Sigmoid colon (tissue), 7 donors: Measurements from ENCODE around the gene MSH5. TPM values are rescaled to one million over a fixed set of nuclear protein-coding genes. Genes with fewer than 3 reads are reported as not detected.
A peak's percentile ranks its signal among the peaks of the same experiment; 100 is the strongest.

Experiments
- DNase-seq: peaks from one replicate; pipeline ENCODE4 v3.0.0-alpha.2; 2019
- H3K27ac ChIP-seq, 4 donors: fragments of 200-600 bp; sonication (generic); one replicate each; pipeline ENCODE4 v1.5.1; 2016 to 2019; ENCODE audit warnings: mild to moderate bottlenecking in 1 of 4
- H3K27me3 ChIP-seq, 3 donors: fragments of 200-600 bp; sonication (generic); one replicate each; pipeline ENCODE4 v1.5.1; 2019; ENCODE audit warnings: mild to moderate bottlenecking in 1 of 3
- H3K36me3 ChIP-seq, 4 donors: fragments of 200-600 bp; sonication (generic); one replicate each; pipeline ENCODE4 v1.5.1; 2016 to 2019
- H3K4me1 ChIP-seq, 4 donors: fragments of 200-600 bp; sonication (generic); one replicate each; pipeline ENCODE4 v1.5.1; 2017 to 2019
- H3K4me3 ChIP-seq, 4 donors: fragments of 200-600 bp; sonication (generic); one replicate each; pipeline ENCODE4 v1.5.1; 2017 to 2019; ENCODE audit warnings: mild to moderate bottlenecking in 2 of 4, moderate library complexity in 1 of 4
- H3K9me3 ChIP-seq, 4 donors: fragments of 200-600 bp in 3 of 4; sonication (generic) in 3 of 4; one replicate each; pipeline versions ENCODE4 v1.5.1 to v1.6.1; 2013 to 2019
- EP300 ChIP-seq, 4 donors: sonication (generic); formaldehyde crosslinking; IDR thresholded peaks; one replicate each; pipeline ENCODE4 v1.6.1; 2017; ENCODE audit warnings: antibody characterized with exemption in 4 of 4
- POLR2A ChIP-seq, 2 donors: fragments of 450-650 bp; IDR thresholded peaks; one replicate each; pipeline ENCODE4 v1.6.1; 2016; ENCODE audit warnings: antibody characterized with exemption in 2 of 2, mild to moderate bottlenecking in 2 of 2, moderate library complexity in 2 of 2
- POLR2AphosphoS5 ChIP-seq, 4 donors: sonication (generic); formaldehyde crosslinking; IDR thresholded peaks; one replicate each; pipeline ENCODE4 v1.6.1; 2017; ENCODE audit warnings: antibody characterized with exemption in 4 of 4
- WGBS, 2 donors: extraction: QIAGEN DNeasy Blood & Tissue Kit; methylation state at CpG; one replicate each; pipeline ENCODE4 v1.1.7; 2013; 5-methylcytosine and 5-hydroxymethylcytosine counted together
- intact Hi-C: fragments of 100-400 bp; cut with DNase I; formaldehyde crosslinking; loops from one replicate; pipeline ENCODE4 v1.15.1; 2023
- polyA plus RNA-seq, 3 donors: library from polyadenylated mRNA; stranded (reverse); fragments of 200-250 nt; gene quantifications; one replicate each; pipeline ENCODE4 v1.2.3, GENCODE V29; 2013
- total RNA-seq, 4 donors: library from RNA; depleted of rRNA; stranded (reverse); fragments of >200 nt; gene quantifications; one replicate each; pipeline ENCODE4 v1.1.0, GENCODE V29; 2016
- TF ChIP-seq, protein P1 (sequence below), 4 experiments: fragments of 450-650 bp in 3 of 4; fragments of 200-600 bp in 1 of 4; IDR thresholded peaks; one replicate each; pipeline ENCODE4 v1.5.1; 2016 to 2019; ENCODE audit warnings: antibody characterized with exemption in 4 of 4, mild to moderate bottlenecking in 3 of 4, moderate library complexity in 2 of 4
- donor health status: healthy with polysubstance abuse.
- donor health status: Bipolar disorder and iron deficiency.
- donor health status: healthy.

Gene MSH5
- total and polyA plus RNA-seq, 7 donors = 1.6 to 23.5 (median 5.7) TPM; not detected in 1

DNA sequence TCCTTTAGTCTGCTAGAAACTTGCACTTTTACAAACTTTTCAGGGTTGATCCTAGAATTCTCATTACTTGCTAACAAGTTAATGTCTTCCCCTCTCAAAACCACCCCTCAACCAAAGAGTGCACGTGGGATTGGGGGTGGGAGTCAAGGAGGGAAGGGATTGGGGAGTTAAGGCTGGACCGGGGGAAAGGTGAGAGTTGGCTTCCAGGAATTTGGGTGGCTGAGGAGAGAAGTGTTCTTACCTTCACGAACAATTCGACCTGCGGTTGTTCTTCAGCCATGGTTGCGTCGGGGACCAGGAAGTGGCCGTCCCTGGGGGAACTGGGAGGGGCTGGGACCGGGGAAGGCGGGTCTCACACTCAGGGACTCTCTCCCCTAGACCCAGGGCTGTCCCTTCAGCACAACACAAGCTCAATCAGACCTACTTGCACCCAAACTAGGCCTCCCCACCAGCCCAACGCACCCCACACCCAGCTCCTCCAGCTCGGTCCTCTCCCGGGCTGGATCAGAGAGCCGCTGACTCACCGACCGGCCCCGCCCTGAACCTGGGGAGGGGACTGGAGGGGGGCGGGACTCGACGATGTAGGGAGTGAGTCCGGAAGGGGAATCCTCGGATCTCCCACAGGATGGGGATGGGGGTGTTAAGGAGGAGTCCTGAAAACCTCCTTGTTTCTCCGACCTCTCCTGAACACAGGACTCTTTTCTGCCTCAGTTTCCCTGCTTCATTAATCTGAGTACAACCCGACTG lies 3.6 kb upstream of the MSH5 start, which contains the start of gene CLIC1:
TSS of gene CLIC1 (minus strand) at position 510 of the 747 bp plus-strand sequence. CDS start at position 280, 230 bp downstream.
- WGBS, 2 donors = 0 to 1% methylated on average over 24 of the region's 24 CpGs
- DNase-seq = peak; percentile 95
- Histone ChIP-seq H3K9me3 (no peaks in the 10 kb centered on the region), H3K27me3 (no peaks in the 10 kb centered on the region), H3K27ac (peak within 1 kb of the TSS; percentile 92 to 98 (median 94)), H3K4me1 (peaks cover 0 to 49% (median 40%) of the 10 kb centered on the region in 4 donors), H3K36me3 (peaks cover 23 to 30% (median 27%) of the 10 kb centered on the region in 4 donors), H3K4me3 (peak within 1 kb of the TSS; percentile 64 to 76 (median 73))
- intact Hi-C loops = no loop called here
- peak; percentile 97 to 98 (median 98) for TF ChIP-seq POLR2AphosphoS5 (IDR thresholded peaks at IDR 0.05)
- TF ChIP-seq POLR2A (IDR thresholded peaks at IDR 0.05) = peak; percentile 88 to 97
- TF ChIP-seq, protein P1, sequence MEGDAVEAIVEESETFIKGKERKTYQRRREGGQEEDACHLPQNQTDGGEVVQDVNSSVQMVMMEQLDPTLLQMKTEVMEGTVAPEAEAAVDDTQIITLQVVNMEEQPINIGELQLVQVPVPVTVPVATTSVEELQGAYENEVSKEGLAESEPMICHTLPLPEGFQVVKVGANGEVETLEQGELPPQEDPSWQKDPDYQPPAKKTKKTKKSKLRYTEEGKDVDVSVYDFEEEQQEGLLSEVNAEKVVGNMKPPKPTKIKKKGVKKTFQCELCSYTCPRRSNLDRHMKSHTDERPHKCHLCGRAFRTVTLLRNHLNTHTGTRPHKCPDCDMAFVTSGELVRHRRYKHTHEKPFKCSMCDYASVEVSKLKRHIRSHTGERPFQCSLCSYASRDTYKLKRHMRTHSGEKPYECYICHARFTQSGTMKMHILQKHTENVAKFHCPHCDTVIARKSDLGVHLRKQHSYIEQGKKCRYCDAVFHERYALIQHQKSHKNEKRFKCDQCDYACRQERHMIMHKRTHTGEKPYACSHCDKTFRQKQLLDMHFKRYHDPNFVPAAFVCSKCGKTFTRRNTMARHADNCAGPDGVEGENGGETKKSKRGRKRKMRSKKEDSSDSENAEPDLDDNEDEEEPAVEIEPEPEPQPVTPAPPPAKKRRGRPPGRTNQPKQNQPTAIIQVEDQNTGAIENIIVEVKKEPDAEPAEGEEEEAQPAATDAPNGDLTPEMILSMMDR (IDR thresholded peaks at IDR 0.05) = no peak

- TF ChIP-seq POLR2A (IDR thresholded peaks at IDR 0.05) (no peak), POLR2AphosphoS5 (IDR thresholded peaks at IDR 0.05) (no peak), EP300 (IDR thresholded peaks at IDR 0.05) (no peak)
- TF ChIP-seq, protein P1 (IDR thresholded peaks at IDR 0.05) = no peak
- H3K27me3 ChIP-seq = no peaks in the 10 kb centered on the region
- peak overlapping the region; percentile 64 to 76 (median 73) for H3K4me3 ChIP-seq
- peaks cover 17 to 23% (median 21%) of the 10 kb centered on the region in 4 donors for H3K36me3 ChIP-seq
- intact Hi-C loops = no loop called here
- H3K9me3 ChIP-seq = no peaks in the 10 kb centered on the region
- no peak for DNase-seq
- WGBS, 2 donors = 15 to 20% methylated on average over 10 of the region's 10 CpGs
- H3K4me1 ChIP-seq = peaks cover 0 to 49% (median 40%) of the 10 kb centered on the region in 4 donors
- H3K27ac ChIP-seq = peak overlapping the region; percentile 92 to 98 (median 94)
Measured at GRCh38 chr6:31736768-31737314, 3.0 kb upstream of the MSH5 start.

GRCh38 chr6:31737315-31737990 lies 2.4 kb upstream of the MSH5 start:
- H3K4me1 ChIP-seq = peaks cover 0 to 49% (median 40%) of the 10 kb centered on the region in 4 donors
- H3K27ac ChIP-seq = peak overlapping the region; percentile 92 to 98 (median 94)
- WGBS, 2 donors = 10 to 18% methylated on average over 7 of the region's 7 CpGs
- no peaks in the 10 kb centered on the region for H3K9me3 ChIP-seq
- TF ChIP-seq POLR2AphosphoS5 (IDR thresholded peaks at IDR 0.05) (no peak), POLR2A (IDR thresholded peaks at IDR 0.05) (no peak)
- TF ChIP-seq, protein P1 (IDR thresholded peaks at IDR 0.05) = no peak
- H3K4me3 ChIP-seq = peak overlapping the region in 1 of 4 donors; percentile 64
- no peaks in the 10 kb centered on the region for H3K27me3 ChIP-seq
- no peak for DNase-seq
- peaks cover 13 to 17% (median 15%) of the 10 kb centered on the region in 4 donors for H3K36me3 ChIP-seq
- intact Hi-C loops = no loop called here

DNA sequence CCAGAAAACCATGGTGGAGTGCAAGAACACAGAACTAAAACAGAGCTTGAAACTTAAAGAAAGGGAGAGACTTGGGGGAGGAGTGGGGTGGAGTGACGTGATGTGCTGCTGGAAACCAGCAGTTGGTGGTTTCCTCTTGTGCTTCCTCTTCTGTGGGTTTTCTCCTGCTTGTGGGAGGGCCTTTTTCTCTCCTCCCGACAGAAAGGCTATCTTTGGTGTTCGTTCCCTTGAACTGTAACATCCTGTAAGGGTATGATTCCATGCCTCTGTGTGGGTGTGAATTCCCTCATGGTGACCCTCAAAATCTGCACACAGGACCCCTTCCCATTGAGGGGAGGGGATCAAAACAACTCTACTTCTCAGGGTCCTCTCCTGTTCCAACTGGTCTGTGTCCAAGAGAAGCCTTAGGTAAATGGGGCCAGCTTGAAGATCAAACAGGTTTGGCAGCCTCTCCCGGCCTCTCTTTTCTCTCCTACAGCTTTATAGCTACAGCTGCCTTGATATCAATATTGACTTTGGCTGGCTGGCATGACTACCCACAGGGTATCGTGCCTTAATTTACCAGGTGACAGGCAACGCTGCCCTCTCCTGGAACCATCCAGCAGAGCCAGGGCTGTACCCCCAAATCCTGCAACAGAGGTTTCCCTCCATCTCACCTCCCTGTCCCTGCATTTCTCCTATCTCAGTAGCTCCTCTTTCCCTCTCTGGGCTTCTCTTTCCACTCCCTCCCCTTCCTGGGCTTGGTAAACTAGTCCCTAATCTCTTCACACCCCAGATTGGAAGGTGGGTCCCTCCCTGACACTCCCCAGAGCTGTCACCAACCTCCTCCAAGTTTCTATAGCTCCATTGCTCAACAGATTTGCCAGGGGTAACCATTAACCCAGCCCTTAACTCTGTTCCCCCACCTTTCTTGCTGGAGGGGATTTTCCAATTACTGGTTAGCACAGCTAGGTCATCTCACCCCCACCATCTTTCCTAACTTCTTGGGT lies 1.5 kb upstream of the MSH5 start:
- H3K4me1 ChIP-seq = peaks cover 0 to 46% (median 40%) of the 10 kb centered on the region in 4 donors
- peak overlapping the region; percentile 92 to 98 (median 94) for H3K27ac ChIP-seq
- TF ChIP-seq POLR2A (IDR thresholded peaks at IDR 0.05) (no peak), POLR2AphosphoS5 (IDR thresholded peaks at IDR 0.05) (peak in 2 of 4 donors; percentile 24 to 60)
- intact Hi-C loops = no loop called here
- H3K36me3 ChIP-seq = peaks cover 6 to 9% (median 7%) of the 10 kb centered on the region in 4 donors
- H3K27me3 ChIP-seq = no peaks in the 10 kb centered on the region
- no peak for DNase-seq
- 2 to 9% methylated on average over 6 of the region's 6 CpGs for WGBS, 2 donors
- H3K9me3 ChIP-seq = no peaks in the 10 kb centered on the region
- H3K4me3 ChIP-seq = no peak overlapping the region
